ENCODE data around the gene RILPL1. TPM values are rescaled to one million over a fixed set of nuclear protein-coding genes. Genes with fewer than 3 reads are reported as not detected.
"Not testable (repeated sequence)": the region's sequence is repeated elsewhere in the genome, so short reads cannot be mapped to it uniquely, and the experiment has no call there.

The RILPL1 gene, protein sequence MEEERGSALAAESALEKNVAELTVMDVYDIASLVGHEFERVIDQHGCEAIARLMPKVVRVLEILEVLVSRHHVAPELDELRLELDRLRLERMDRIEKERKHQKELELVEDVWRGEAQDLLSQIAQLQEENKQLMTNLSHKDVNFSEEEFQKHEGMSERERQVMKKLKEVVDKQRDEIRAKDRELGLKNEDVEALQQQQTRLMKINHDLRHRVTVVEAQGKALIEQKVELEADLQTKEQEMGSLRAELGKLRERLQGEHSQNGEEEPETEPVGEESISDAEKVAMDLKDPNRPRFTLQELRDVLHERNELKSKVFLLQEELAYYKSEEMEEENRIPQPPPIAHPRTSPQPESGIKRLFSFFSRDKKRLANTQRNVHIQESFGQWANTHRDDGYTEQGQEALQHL
- 10 to 100 TPM; 14.4 to 15.1 (median 14.7) TPM for total RNA-seq

DNA sequence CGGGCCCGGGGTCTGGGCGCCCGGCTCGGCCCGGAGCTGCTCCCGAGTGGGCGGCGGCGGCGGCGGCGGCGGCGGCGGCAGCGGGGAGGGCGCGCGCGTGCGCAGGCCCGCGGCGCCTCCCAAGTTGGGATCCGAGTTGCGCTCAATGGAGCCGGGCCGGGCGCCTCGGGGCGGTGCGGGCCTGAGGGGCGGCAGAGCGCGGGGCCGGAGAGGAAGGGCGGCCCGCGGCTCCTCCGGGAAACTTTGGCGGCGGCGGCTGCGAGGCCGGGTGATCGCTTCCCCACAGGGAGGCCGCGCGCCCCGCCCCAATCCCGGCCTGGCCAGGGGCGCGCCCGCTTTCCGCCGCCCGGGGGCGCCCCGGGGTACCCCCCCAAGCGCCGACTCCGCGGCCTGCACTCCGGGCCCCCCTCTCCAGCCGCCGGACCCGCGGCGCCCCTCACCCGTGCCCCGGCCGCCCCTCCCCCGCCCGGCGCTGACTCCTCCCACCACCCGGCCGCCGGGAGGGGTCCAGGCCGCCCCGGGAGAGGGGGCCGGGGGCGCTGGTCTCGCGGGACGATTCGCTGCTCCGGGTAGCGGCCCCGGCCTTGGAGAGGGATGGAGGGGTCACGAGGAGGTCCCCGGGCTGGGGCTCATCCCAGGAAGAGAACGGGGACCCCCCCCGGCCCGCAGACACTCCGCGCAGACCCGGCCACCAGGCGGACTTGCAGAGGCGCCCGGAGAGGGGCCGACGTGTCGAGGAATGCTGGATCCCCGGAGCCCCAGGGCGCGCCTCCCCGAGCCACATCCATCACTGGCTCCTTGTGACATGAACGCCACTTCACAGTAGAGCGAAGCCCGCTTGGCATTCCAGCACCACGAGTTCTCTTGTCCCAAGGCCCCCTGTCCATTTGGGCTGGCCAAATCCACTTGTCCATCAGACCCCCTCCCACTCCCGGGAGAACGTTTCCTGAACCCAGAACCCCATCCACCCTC, at the start of gene RILPL1:
Gene RILPL1 (minus strand): TSS at position 48 of the 972 bp plus-strand sequence. CDS start 237 bp downstream, outside the sequence.
- TF ChIP-seq CTCF (IDR thresholded peaks at IDR 0.05) (peak in 2 of 3 donors; percentile 21 to 38), POLR2A (IDR thresholded peaks at IDR 0.05) (no peak), POLR2AphosphoS5 (IDR thresholded peaks at IDR 0.05) (no peak)
- Histone ChIP-seq H3K27ac (peak within 1 kb of the TSS; percentile 86 to 96), H3K27me3 (no peaks in the 10 kb centered on the region), H3K4me1 (peaks cover 0 to 18% of the 10 kb centered on the region in 2 donors), H3K4me3 (peak within 1 kb of the TSS; percentile 70 to 99 (median 79)), H3K9me3 (no peaks in the 10 kb centered on the region), H3K36me3 (no peaks in the 10 kb centered on the region)
- intact Hi-C loops (cut with DNase I; ENCODE audit: low total_unique reads) = no loop called here
- peak in 1 of 2 donors; percentile 60 for DNase-seq (ENCODE audit: low spot score in 2 of 2)

DNA sequence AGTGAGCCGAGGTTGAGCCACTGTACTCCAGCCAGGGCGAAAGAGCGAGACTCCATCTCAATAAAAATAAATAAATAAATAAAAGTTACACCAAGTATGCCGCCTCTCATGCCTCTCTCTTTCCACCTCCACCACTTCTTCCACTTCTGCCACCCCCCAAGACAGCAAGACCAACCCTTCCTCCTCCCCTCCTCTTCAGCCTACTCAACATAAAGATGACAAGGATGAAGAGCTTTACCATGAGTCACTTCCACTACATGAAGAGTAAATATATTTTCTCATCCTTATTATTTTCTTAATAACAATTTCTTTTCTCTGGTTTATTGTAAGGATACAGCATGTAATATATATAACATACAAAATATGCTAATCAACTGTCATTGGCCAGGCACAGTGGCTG, 47.3 kb upstream of the RILPL1 start:
- H3K9me3 ChIP-seq = no peaks in the 10 kb centered on the region
- H3K4me3 ChIP-seq = no peak overlapping the region
- intact Hi-C loops (cut with DNase I; ENCODE audit: low total_unique reads) = no loop called here
- no peak overlapping the region for H3K27ac ChIP-seq
- H3K36me3 ChIP-seq = no peaks in the 10 kb centered on the region
- H3K4me1 ChIP-seq = peaks cover 0 to 4% of the 10 kb centered on the region in 2 donors
- no peak for DNase-seq (ENCODE audit: low spot score in 2 of 2)
- no peaks in the 10 kb centered on the region for H3K27me3 ChIP-seq
- TF ChIP-seq POLR2A (IDR thresholded peaks at IDR 0.05) (no peak), CTCF (IDR thresholded peaks at IDR 0.05) (no peak), POLR2AphosphoS5 (IDR thresholded peaks at IDR 0.05) (no peak)

- H3K4me1 ChIP-seq; H3K36me3 ChIP-seq; H3K27me3 ChIP-seq; H3K4me3 ChIP-seq; H3K9me3 ChIP-seq; H3K27ac ChIP-seq; DNase-seq (ENCODE audit: low spot score in 2 of 2); intact Hi-C loops (cut with DNase I; ENCODE audit: low total_unique reads): not testable (repeated sequence)
Observed at GRCh38 chr12:123578829-123579228, 45.3 kb upstream of the RILPL1 start.

DNA sequence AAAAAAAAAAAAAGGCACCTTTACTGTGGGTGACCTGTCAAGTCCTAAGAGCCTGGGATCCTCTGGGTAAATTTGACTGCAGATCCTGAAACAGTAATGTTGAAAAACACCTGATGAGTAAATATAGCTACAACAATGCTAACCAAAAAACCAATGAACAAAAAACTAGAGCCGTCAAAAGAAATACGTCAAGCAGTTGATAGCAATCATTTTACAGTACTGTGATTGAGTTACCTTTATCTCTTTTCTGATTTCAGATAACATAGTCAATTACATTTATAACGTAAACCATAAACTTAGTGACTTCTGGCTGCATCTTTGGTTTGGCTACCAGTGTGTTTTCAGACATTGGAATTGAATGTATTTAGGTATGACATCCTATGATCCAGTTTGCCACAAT, 44.7 kb upstream of the RILPL1 start:
- no peaks in the 10 kb centered on the region for H3K27me3 ChIP-seq
- no peak for TF ChIP-seq CTCF (IDR thresholded peaks at IDR 0.05)
- TF ChIP-seq POLR2AphosphoS5 (IDR thresholded peaks at IDR 0.05) = no peak
- no peak for TF ChIP-seq POLR2A (IDR thresholded peaks at IDR 0.05)
- H3K27ac ChIP-seq = no peak overlapping the region
- no peaks in the 10 kb centered on the region for H3K4me1 ChIP-seq
- H3K4me3 ChIP-seq = no peak overlapping the region
- no peaks in the 10 kb centered on the region for H3K36me3 ChIP-seq
- no peaks in the 10 kb centered on the region for H3K9me3 ChIP-seq
- intact Hi-C loops (cut with DNase I; ENCODE audit: low total_unique reads) = no loop called here
- no peak for DNase-seq (ENCODE audit: low spot score in 2 of 2)

GRCh38 chr12:123576611-123577010, 43.1 kb upstream of the RILPL1 start:
- H3K4me3 ChIP-seq = no peak overlapping the region
- DNase-seq (ENCODE audit: low spot score in 2 of 2) = no peak
- intact Hi-C loops (cut with DNase I; ENCODE audit: low total_unique reads) = no loop called here

More at GRCh38 chr12:123576611-123577010, 43.1 kb upstream of the RILPL1 start:
- TF ChIP-seq POLR2AphosphoS5 (IDR thresholded peaks at IDR 0.05) (no peak), POLR2A (IDR thresholded peaks at IDR 0.05) (no peak), CTCF (IDR thresholded peaks at IDR 0.05) (no peak)
- H3K27ac ChIP-seq = no peak overlapping the region
- no peaks in the 10 kb centered on the region for H3K9me3 ChIP-seq
- no peaks in the 10 kb centered on the region for H3K27me3 ChIP-seq
- H3K4me1 ChIP-seq = no peaks in the 10 kb centered on the region
- H3K36me3 ChIP-seq = no peaks in the 10 kb centered on the region
